ENCODE results near the gene FGF6.
"Not testable (repeated sequence)": the region's sequence is repeated elsewhere in the genome, so short reads cannot be mapped to it uniquely, and the experiment has no call there.

FGF6 gene

DNA sequence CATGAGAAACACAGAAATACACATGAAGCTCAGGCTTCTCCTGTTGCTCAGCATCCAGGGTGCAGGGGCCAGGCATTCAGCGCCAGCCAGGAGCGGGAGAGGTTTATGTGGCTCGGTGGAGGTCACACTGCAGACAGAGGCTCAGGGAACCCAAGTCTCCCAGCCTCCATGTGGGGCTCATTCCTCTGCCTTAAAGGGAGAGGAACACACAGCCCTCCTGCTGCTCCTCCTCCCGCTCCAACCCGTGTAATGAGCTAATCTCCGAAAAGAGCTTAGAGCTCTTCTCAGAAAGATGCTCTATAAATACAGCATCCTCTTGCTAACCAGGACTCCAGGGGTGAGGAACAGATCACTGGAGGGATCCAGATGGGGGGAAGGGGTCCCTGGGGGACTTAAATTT is 28.2 kb downstream of the FGF6 start:
- DNase-seq: no peak

DNA sequence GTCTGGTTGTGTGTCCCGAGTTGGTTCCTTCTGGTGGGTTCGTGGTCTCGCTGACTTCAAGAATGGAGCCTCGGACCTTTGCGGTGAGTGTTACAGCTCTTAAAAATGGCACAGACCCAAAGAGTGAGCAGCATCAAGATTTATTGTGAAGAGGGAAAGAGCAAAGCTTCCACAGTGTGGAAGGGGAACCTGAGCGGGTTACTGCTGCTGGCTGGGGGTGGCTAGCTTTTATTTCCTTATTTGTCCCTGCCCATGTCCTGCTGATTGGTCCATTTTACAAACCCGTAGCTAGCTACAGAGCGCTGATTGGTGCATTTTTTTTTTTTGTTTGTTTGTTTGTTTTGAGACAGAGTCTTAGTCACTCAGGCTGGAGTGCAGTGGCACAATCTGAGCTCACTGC is 29.3 kb downstream of the FGF6 start:
- no peak for DNase-seq

DNA sequence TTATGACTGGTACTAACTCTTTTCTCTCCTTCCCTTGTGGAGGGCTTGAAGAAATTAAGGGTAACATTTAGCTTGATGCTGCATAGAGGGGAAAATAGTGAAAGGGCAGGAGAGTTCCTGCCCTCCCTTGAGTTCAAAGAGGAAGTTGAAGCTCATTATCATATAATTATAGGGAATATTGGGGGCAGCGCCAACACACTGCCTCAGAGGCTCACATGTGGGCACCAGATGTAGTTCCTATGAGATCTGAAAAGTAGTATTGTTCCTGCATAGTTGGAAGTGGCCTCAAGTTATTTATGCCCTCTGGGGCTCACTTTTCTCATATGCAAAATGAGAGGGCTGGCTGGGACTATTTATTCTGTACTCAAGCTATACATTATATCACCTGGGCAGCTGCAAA is 33.1 kb downstream of the FGF6 start:
- no peak for DNase-seq

DNA sequence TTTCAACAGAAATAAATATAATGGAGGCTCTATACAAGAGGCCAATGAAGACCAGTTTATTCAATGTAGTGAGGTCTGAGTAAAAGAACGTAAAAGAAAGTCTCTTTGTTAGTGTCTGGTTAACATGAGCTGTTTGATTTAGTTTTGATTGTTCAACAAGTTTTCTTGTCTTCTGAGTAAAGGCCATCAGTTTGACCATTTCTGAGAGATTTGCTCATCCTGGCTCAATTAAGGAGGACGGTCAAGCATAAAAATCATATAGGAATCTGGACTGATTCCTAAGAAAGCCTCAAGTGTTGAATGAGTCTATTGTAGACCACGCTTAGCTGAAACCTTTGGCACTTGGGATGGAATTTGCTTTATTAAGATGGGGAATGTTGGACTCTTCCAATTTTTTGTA is 33.6 kb downstream of the FGF6 start:
- no peak for DNase-seq

DNA sequence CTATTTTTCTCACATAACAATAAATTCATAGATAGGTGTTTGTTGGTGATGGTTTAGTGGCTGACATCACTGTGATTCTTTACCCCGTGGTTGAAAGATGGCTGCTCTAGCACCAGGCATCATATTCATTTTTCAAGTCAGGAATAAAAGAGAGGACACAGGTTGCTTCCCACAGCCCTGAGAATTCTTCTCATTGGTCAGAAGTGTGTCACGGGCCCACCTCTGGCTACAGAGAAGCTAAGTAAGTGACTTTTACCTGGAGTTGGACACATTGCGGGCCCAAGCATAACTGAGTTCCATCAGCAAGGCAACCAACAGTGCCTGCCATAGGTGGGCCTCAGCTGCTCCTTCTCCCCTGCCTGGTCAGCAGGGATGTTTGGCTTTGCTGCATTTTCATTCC is 38.5 kb downstream of the FGF6 start:
- no peak for DNase-seq

DNA sequence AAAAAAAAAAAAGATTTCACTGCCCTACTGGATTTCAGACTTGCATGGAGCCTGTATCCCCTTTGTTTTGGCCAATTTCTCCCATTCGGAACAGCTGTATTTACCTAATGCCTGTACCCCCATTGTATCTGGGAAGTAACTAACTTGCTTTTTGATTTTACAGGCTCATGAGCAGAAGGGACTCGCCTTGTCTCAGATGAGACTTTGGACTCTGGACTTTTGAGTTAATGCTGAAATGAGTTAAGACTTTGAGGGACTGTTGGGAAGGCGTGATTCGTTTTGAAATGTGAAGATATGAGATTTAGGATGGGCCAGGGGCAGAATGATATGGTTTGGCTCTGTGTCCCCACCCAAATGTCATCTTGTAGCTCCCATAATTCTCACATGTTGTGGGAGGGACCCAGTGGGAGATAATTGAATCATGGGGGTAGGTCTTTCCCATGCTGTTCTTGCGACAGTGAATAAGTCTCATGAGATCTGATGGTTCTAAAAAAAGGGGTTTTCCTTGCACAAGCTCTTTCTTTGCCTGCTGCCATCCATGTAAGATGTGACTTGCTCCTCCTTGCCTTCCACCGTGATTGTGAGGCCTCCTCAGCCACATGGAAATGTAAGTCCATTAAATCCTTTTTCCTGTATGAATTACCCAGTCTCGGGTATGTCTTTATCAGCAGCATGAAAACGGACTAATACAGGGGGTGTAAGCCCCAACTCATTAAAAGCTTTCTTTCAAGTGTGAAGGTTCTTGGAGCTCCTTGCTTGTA is 40.6 kb downstream of the FGF6 start:
- DNase-seq: not testable (repeated sequence)

DNA sequence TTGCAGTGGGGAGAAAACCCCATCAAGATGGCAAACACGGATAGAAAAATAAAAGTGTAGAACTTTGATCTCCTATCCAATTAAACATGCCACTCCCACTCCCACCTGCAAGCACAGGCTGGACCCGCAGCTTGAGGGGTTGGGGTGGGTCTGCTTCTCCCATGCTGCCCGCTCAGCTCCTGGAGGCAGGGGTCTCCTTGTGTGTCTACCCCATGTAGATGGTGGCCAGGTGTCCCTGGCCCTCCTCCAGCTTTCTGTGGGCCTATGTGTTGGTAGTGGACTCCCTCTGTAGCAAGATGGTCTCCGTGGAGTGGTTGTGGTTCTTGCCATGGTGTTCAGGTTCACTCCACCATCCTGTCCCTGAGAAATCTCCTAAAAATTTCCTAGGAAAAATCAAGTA is 42.6 kb downstream of the FGF6 start:
- no peak for DNase-seq

DNA sequence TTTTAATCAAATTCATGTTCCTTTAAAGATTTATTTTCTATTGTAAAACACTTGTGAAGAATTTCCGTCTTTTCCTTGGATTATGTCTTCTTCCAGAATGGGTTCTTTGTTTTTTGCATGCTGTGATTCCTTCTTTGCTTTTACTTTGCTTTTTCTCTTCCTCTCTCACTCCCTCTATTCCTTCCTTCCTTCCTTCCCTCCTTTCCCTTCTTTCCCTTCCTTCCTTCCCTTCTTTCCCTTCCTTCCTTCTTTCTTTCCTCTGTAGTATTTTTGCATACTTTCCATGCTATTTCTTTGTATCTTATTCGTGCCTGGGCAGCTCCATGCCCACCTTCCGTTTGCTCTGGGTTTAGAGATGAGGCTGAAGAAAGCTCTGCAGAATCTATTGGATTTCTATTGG is 44.5 kb downstream of the FGF6 start:
- DNase-seq: no peak

DNA sequence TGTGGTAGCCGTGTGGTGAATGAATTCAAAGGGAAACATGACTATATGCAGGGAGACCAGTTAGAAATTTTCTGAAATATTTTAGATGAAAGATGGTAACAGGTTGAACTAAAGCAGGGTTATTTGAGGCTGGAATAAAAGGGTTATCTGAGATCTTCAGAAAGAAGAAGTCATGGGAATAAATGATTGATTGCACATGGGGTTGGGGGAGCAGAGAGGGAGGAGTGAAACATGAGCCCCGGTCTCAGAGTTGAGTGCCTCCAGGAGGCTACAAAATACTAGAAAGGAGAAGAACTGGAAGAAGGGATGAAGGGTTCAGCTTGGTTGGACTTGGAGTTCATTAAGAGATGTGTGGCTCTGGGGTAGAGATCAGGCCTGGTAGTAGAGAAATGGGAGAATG is 49.8 kb downstream of the FGF6 start:
- no peak for DNase-seq

DNA sequence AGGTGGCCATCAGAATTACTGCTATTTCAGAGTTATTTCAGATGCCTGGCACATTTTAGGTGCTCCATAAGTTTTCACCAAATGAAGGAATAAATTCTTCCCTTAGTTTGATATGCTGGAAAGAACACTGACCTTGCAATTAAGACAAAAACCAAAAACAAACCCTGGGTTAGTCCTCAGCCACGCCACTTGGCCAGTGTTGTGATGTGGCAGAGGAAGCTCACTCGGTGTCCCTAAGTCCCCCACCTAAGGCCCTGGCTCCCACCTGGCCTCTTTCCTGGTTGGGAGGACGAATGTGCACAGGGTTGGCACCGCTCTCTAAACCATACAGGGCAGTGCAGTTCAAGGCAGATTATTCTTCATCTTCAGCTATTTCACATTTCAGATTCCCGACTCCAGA is 52.4 kb downstream of the FGF6 start:
- no peak for DNase-seq

DNA sequence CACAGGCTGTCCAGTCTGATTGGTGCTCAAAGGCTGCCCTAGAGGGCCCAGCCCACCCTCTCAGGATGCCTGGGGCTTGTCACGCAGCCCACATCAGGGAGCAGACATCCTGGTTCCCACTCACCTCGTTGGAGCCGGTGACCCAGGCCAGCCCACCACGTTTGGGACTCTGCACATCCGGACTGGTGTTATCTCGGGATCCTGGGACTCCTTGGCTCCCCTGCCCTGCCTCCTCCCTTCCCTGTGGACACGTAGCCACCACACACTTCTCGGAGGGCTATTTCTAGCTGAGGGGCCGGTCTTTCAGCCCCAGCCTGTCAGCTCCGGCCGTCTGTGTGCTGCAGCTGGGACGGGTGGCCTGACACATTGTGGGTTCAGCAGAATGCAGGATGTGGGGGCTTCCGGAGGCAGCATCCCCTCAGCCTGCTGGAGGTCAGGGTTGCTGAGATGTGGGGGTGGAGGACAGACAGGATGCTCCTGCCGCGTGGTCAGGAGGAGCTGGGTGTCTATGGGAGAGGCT is 53.3 kb downstream of the FGF6 start:
- DNase-seq: no peak

DNA sequence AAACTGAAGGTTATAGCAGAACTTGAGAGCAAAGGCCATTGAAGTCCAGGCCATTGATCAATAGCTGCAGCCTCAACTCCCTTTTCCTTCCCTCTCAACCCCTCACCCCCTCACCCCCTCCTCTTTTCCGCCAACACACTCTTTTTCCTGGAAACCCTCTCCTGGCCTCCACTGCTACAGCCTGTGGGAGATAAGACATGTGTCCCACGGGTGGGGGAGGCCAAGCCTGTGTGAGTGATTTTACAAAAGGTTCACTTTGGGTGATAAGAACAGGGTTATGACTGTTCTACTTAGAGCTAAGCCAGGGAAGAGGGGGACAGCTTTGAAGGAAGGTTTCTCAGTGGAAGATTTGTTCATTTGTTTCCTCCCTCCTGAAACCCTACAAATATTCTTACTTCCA is 57.0 kb downstream of the FGF6 start:
- DNase-seq: no peak

DNA sequence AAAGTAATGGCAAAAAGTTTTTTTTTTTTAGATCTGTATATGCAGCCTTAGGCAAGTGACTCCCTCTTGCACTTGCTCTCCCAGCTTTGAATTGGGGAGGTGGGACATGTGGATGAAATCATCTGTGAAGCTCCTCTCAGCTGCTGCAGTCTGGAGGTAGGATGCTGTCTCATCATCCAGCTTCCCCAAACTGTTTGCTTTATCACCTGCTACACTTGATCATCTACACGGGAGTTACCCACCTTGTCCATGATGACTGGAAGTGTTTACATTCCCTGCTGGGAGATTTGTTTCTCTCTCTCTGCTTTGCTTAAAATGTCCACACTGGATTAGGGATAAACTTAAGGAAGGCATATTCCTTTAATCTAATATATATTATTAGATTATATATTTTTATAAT is 57.6 kb downstream of the FGF6 start:
- DNase-seq: no peak

DNA sequence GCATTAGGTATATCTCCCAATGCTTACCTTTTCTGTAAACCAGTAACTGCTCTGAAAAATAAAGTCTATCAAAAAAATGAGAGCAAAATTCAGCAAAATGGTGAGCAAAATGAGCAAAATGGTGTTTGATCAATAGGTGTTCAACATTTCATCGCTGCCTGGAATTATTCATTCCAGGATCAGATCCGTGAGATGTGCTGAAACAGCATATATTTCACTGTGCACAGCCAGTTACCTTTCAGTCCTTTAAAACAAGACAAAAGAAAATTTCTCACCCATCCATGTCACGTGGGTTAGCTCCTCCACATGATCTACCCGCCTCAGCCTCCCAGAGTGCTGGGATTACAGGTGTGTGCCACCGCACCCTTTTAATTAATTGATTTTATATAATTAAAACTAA is 58.0 kb downstream of the FGF6 start:
- no peak for DNase-seq

DNA sequence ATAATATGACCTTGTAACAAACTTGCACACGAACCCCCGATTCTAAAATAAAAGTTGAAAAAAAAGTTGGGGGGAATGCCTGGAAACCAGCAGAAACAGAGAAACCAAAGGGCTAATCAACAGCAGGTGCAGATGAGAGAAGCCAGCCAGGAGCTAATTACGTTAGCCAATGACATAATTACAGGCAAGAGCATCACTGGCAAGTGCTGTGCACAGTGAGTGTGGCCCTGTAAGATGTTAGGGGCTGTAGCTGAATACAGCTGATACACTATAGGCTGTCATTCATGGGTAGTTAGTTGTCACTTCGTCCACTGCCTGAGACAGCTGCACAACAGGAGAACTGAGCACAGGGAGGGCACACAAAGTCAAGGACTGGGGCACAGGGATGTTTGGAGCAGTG is 58.8 kb downstream of the FGF6 start:
- no peak for DNase-seq
